Activated gamma-delta T cell (primary cell): ENCODE data around the gene GPATCH1.
"Not testable (repeated sequence)": the region's sequence is repeated elsewhere in the genome, so short reads cannot be mapped to it uniquely, and the experiment has no call there.

ENCODE experiments used
- DNase-seq: peaks from one replicate; lab custom pipeline; 2025; lab: John Stamatoyannopoulos, UW

Gene GPATCH1

DNA sequence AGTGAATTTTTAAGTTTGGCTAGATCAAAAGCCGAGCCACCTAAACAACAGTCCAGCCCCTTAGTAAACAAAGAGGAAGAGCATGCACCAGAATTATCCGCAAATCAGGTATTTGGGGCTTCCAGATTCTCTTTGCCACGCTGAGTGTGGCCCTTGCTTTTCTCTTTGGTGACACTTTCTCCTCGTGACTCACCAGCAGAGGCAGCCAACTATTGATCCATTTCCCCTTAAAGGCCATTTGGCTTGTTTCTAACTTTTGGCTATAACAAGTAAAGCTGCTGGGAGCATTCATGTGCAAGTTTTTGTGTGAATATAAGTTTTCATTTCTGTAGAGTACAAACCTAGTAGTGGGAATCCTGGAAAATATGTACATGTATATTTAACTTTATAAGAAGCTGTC lies 33.3 kb downstream of the GPATCH1 start:
- no peak for DNase-seq

DNA sequence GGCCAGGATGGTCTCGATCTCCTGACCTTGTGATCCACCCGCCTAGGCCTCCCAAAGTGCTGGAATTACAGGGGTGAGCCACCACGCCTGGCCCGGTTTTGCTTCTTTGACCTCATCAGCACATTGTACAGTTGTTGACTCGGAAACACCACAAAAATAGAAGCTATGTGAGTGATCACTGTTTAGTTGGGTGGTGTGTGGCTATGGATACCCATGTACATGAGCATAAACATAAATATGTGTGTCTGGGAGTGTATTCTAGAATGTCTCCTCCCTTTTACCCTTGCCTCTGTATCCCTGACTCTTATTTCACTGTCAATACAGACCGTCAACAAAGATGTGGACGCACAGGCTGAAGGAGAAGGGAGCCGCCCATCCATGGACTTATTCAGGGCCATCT lies 36.5 kb downstream of the GPATCH1 start:
- no peak for DNase-seq

DNA sequence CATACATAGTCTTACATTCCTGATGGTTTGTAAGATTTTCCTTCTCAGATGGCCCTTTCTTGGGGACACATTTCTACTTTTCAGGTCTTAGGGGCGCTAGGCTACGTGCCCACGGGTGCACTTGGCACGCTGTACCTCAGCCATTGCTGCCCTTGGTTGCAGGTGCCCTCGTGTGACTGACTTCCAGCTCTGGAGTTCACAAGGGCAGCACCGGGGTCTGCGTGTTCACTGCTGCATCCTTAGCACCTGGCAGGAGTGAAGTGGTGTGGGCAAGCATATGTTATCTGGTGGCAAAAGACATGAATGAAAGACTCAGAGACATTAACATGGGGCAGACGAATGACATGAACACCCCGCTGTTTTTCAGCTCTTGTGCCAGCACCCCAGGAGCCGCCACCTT lies 37.7 kb downstream of the GPATCH1 start:
- DNase-seq: no peak

DNA sequence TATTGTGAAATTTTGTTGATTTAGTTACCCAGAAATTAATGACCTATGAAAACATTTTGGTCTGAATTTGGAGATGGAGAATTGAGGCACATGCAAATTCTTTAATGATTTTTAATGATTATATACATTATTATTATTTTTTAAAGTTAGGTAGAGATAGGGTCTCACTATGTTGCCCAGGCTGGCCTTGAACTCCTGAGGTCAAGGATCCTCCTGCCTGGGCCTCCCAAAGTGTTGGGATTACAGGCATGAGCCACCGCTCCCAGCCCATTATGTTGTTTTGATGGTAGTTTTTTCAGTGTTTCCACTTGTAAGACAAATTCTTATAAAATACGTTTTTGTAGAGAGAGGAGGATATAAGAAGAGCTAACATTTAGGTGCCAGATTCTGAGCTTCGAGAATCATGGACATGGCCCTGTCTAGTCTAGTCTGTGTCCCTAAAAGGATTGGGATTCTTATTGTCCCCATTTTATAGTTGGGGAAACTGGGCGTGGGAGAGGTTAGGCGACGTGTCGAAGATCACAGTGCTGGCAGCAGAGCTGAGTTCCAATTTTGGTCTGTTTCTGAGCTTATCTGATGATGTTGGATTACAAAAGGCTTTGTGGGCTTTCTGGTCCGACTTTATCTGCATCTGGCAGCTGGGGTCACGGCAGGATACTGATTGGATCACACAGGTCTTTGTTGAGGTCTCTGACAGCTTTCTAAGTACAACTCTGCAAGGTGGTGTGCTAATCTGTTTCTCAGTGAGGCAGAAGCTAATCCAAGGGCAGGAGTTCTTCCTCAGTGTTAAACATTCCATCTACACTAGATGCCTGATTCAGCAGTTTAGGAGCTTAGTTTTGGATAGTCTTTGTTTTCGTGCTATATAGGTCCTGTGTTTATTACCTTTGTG lies 43.5 kb downstream of the GPATCH1 start:
- DNase-seq: no peak

- DNase-seq: no peak
Observed at GRCh38 chr19:33125929-33126388, 45.0 kb downstream of the GPATCH1 start.

- not testable (repeated sequence) for DNase-seq
Observed at GRCh38 chr19:33126712-33127111, 45.7 kb downstream of the GPATCH1 start.

DNA sequence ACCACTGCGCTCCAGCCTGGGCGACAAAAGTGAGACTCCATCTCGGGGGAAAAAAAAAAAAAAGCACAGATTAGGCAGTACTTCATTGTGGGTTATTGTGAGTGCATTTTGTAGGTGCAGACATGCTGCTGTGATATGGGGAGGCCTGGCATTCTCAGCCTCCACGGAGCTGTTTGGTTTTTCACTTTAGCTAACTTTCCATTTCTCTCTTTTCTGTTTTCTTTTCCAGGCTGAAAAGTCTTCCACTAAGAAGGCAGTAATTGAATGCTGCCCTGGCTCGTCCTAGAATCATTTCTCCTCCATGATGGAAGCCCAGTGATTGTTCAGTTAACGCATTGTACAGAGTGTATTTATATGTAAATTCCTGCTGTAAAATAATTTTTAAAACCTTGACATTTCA lies 48.9 kb downstream of the GPATCH1 start:
- no peak for DNase-seq

GRCh38 chr19:33130433-33130832 lies 49.5 kb downstream of the GPATCH1 start:
- no peak for DNase-seq

DNA sequence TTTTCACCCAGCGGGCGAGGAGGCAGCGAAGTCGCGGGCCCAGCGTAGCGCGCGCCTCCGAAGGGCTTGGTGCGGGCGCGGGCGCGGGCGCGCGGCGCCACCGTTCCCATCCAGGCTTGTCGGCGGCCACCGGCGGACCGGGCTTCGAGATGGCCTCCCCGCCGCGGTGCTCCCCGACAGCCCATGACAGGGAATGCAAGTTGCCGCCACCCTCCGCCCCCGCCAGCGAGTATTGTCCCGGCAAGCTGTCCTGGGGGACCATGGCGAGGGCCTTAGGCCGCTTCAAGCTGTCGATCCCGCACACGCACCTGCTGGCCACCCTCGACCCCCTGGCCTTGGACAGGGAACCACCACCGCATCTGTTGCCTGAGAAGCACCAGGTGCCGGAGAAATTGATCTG lies 51.0 kb downstream of the GPATCH1 start, which contains the start of gene WDR88:
WDR88 (plus strand) TSS at position 94 of the 400 bp plus-strand sequence; CDS start at position 150, 56 bp downstream.
- DNase-seq: no peak

DNA sequence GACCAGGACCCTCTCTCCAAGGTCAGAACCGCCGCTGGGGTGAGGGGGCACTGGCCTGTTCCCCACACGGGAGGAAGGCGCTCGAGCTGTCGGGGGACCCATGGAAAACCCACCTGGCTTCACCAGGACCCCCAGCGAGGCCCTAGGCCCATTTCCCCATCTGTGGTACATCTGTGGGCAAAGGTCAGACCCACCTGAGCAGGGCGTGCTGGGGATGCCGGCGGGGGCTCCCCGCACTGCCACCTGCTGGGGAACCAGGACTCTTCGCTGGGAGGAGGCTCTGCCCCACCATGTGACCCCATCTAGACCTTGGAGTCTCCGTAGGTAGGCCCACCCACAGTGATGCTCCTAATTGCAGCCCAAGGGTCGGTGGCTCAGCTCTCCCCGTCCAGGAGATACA lies 51.4 kb downstream of the GPATCH1 start:
- no peak for DNase-seq

- DNase-seq: no peak
Observed at GRCh38 chr19:33133438-33134031, 52.6 kb downstream of the GPATCH1 start.

GRCh38 chr19:33134571-33135041 lies 53.6 kb downstream of the GPATCH1 start:
- DNase-seq: no peak

- no peak for DNase-seq
Observed at GRCh38 chr19:33139165-33139564, 58.2 kb downstream of the GPATCH1 start.

DNA sequence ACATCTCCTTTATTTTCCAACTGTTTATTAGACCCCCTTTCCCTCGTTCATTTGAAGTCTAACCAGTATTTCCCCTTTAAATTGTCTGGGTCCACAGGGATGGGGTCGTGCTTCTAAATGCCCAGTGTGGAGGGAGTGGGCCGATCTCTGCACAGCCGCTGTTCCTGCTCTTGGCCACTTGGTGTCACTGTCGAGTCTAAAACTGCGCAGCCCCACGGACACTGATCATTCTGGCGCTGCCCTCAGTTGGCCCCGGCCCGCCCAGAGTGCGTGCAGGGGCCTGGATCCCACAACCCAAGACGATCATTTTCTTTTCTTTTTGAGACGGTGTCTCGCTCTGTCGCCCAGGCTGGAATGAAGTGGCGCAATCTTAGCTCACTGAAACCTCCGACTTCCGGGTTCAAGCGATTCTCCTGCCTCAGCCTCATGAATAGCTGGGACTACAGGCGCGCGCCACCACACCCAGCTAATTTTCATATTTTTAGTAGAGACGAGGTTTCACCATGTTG lies 63.0 kb downstream of the GPATCH1 start:
- no peak for DNase-seq

GRCh38 chr19:33146209-33146608 lies 65.2 kb downstream of the GPATCH1 start:
- DNase-seq: no peak

DNA sequence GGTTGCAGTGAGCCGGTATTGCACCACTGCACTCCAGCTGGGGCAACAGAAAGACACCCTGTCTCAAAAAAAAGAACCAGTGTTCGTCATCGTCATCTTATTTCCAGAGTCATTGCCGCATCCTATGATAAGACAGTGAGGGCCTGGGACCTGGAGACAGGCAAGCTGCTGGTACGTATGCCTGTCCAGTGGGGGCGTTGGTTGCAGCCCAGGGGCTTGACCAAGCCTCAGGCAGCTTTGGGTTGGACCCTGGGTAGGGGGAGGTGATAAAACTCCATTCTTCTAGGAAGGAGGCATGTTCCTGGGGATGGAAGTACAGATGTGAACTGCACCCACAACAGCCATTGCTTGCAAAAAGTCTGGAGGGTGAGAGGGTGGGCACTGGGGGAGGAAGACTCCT lies 66.6 kb downstream of the GPATCH1 start:
- no peak for DNase-seq

GRCh38 chr19:33150852-33151518 lies 70.0 kb downstream of the GPATCH1 start:
- DNase-seq: no peak

DNA sequence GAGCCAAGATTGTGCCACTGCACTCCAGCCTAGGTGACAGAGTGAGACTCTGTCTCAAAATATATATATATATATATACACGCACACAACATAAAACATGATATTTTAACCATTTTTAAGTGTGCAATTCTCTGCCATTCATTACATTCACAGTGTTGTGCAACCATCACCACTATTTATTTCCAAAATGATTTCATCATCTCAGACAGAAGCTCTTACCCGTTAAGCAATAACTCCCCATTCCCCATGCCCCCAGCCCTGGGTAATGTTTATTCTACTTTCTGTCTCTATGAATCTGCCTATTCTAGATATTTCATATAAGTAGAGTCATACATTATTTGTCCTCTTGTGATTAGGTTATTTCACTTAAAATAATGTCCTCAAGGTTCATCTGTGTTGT lies 71.2 kb downstream of the GPATCH1 start:
- DNase-seq: no peak

DNA sequence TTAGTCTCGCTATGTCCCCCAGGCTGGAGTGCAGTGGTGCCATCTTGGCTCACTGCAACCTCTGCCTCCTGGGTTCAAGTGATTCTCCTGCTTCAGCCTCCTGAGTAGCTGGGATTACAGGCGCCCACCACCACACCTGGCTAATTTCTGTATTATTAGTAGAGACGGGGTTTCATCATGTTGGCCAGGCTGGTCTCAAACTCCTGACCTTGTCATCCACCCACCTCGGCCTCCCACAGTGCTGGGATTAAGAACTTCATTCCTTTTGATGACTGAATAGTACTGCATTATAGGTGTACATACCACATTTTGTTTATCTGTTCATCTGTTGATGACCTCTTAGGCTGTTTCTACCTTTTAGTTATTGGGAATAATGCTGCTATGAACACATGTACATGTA lies 71.6 kb downstream of the GPATCH1 start:
- DNase-seq: not testable (repeated sequence)

GRCh38 chr19:33154313-33154712 lies 73.3 kb downstream of the GPATCH1 start:
- DNase-seq: not testable (repeated sequence)

DNA sequence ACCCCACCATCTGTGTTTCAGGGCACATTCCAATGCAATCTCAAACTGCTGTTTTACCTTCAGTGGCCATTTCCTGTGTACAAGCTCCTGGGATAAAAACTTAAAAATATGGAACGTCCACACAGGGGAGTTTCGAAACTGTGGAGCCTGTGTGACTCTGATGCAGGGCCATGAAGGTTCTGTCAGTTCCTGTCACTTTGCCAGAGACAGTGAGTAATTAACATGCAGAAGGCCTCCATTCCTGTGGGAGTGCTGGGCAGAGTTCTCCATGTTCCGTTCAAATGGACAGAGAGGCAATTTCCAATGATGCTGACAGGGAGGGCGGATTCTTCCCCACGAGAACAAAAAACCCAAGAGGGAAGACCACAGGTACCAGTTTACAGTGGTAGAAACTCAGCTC lies 75.4 kb downstream of the GPATCH1 start:
- no peak for DNase-seq

DNA sequence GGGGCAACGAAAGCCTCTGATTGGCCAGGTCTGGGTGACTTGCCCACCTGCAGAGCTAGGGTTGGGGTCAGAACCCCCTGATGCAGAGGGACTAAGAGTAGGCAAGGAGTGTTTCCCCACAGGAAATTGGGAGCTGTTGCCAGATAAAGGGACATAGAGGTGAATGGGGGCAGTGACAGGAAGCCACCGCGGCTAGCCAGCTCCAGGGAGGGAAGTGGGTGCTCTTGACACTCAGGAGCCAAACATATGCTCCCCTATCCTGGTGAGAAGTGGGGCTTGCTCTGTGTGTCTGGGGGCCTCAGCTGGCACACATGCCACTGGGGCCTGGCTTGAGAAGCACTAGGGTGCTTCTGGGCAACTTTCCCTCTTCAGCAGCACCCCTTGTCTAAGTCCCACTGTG lies 76.9 kb downstream of the GPATCH1 start:
- DNase-seq: no peak
